Astrocyte (in vitro differentiated cells and primary cell): ENCODE measurements around the gene KSR2.

Experiments
- CTCF ChIP-seq: IDR thresholded peaks from 2 replicates; pipeline ENCODE4 v1.5.1; 2011; ENCODE audit warnings: low read depth, mild to moderate bottlenecking, inconsistent platforms, low read length, moderate library complexity; ENCODE audit not compliant: insufficient read depth
- EZH2 ChIP-seq: IDR thresholded peaks from 2 replicates; pipeline ENCODE4 v1.6.1; 2012; ENCODE audit warnings: mild to moderate bottlenecking, low read length, inconsistent platforms; ENCODE audit not compliant: insufficient read depth

GRCh38 chr12:117409286-117409685, 559.5 kb downstream of the KSR2 start:
- TF ChIP-seq EZH2 (no peak), CTCF (no peak)
